ENCODE measurements around the gene RAB20.
"Not testable (repeated sequence)": the region's sequence is repeated elsewhere in the genome, so short reads cannot be mapped to it uniquely, and the experiment has no call there.

Gene RAB20

GRCh38 chr13:110542169-110542796 lies 19.2 kb downstream of the RAB20 start:
- no peaks in the 10 kb centered on the region for H3K27me3 ChIP-seq (ENCODE audit: control insufficient read depth, insufficient read depth, low read length, poor library complexity, severe bottlenecking)
- WGBS, 2 experiments: 93 to 94% methylated on average over 6 of the region's 6 CpGs
- no peaks in the 10 kb centered on the region for H3K4me1 ChIP-seq (ENCODE audit: control insufficient read depth, insufficient read depth, low read length)
- H3K36me3 ChIP-seq (ENCODE audit: control insufficient read depth, insufficient read depth, low read length): no peaks in the 10 kb centered on the region
- no peaks in the 10 kb centered on the region for H3K9me3 ChIP-seq (ENCODE audit: control insufficient read depth, low read length)
- H3K27ac ChIP-seq (ENCODE audit: insufficient read depth, low read depth, low read length, poor library complexity, severe bottlenecking): no peak overlapping the region
- no peak overlapping the region for H3K4me3 ChIP-seq (ENCODE audit: insufficient read depth, low read depth, low read length)

DNA sequence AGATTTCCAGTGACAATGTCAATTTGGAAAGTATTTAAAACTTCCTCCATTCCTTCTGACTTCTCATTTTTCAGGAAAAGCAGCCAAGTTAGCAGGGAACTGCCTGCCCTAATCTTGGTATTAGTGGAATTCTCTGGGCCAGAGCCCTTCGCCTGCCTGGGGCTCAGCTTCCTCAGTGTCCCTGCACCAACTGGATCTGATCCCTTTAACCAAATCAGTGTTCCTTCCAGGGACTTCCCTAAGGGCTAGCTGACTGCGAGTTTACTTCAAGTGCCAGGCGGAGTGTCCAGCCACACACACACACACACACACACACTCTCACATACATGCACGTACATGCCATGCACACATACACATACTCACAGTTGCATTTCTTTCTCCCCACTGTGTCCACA lies 20.0 kb downstream of the RAB20 start:
- Histone ChIP-seq H3K27ac (ENCODE audit: insufficient read depth, low read depth, low read length, poor library complexity, severe bottlenecking) (no peak overlapping the region), H3K4me1 (ENCODE audit: control insufficient read depth, insufficient read depth, low read length) (no peaks in the 10 kb centered on the region), H3K27me3 (ENCODE audit: control insufficient read depth, insufficient read depth, low read length, poor library complexity, severe bottlenecking) (no peaks in the 10 kb centered on the region), H3K36me3 (ENCODE audit: control insufficient read depth, insufficient read depth, low read length) (no peaks in the 10 kb centered on the region), H3K9me3 (ENCODE audit: control insufficient read depth, low read length) (no peaks in the 10 kb centered on the region), H3K4me3 (ENCODE audit: insufficient read depth, low read depth, low read length) (no peak overlapping the region)
- WGBS, 2 experiments: 84 to 86% methylated on average over 4 of the region's 4 CpGs

DNA sequence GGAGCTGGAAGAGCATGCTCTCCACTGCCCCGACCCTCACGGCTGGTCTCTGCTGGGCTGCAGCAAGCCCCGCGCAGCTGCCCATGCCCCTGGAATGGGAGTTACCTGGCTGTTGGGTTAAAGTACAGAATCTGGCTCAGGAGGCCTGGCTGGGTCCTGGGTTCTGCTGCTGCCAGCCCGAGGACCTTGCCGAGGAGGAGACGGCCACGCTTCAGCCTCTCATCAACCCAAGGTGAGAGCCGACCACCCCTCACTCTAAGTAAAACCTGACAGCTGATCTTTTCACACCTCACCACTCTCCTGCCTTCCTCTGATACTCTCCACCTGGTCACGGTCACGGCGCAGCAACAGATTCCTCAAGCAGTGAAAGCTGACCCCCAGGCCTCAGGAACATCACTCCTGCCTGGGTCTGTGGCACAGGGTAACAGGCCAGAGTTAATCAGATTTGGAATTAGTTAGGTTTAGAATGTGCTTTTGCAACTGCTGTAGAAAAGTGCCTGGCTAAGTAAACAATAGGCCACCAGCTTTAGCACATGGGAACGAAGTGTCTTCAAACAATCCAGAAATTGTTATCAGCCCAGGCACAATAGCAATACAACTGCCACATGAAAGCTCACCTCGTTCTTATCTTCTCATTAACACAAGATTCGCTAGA lies 20.5 kb downstream of the RAB20 start:
- Histone ChIP-seq H3K4me3 (ENCODE audit: insufficient read depth, low read depth, low read length) (no peak overlapping the region), H3K36me3 (ENCODE audit: control insufficient read depth, insufficient read depth, low read length) (no peaks in the 10 kb centered on the region), H3K9me3 (ENCODE audit: control insufficient read depth, low read length) (no peaks in the 10 kb centered on the region), H3K27me3 (ENCODE audit: control insufficient read depth, insufficient read depth, low read length, poor library complexity, severe bottlenecking) (no peaks in the 10 kb centered on the region), H3K4me1 (ENCODE audit: control insufficient read depth, insufficient read depth, low read length) (no peaks in the 10 kb centered on the region), H3K27ac (ENCODE audit: insufficient read depth, low read depth, low read length, poor library complexity, severe bottlenecking) (no peak overlapping the region)
- WGBS, 2 experiments: 91 to 92% methylated on average over 15 of the region's 15 CpGs

- Histone ChIP-seq H3K4me1 (ENCODE audit: control insufficient read depth, insufficient read depth, low read length) (no peaks in the 10 kb centered on the region), H3K36me3 (ENCODE audit: control insufficient read depth, insufficient read depth, low read length) (no peaks in the 10 kb centered on the region), H3K27ac (ENCODE audit: insufficient read depth, low read depth, low read length, poor library complexity, severe bottlenecking) (no peak overlapping the region), H3K27me3 (ENCODE audit: control insufficient read depth, insufficient read depth, low read length, poor library complexity, severe bottlenecking) (no peaks in the 10 kb centered on the region), H3K4me3 (ENCODE audit: insufficient read depth, low read depth, low read length) (no peak overlapping the region), H3K9me3 (ENCODE audit: control insufficient read depth, low read length) (no peaks in the 10 kb centered on the region)
- 90 to 93% methylated on average over 4 of the region's 5 CpGs for WGBS, 2 experiments
These were observed 21.6 kb downstream of the RAB20 start for GRCh38 chr13:110539894-110540293.

DNA sequence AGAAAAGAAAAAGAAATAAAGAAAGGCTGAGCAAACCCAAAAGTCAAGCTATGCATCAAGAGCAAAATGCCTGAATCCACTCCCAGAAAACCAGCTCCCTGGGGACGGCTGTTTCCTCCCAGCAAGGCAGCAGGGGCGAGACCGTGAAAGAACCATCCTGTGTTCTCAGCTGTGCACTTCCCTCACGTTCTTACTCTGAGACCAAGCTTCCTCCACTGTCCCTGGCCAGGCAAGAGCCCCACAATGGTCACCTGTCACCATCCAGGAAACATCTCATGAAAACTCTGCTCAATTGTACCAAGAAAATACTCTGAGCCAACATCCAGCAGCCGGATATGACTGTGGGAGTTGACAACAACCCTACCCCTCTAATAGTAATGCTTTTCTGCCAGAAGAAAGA lies 22.9 kb downstream of the RAB20 start:
- H3K4me3 ChIP-seq (ENCODE audit: insufficient read depth, low read depth, low read length): no peak overlapping the region
- no peak overlapping the region for H3K27ac ChIP-seq (ENCODE audit: insufficient read depth, low read depth, low read length, poor library complexity, severe bottlenecking)
- no peaks in the 10 kb centered on the region for H3K36me3 ChIP-seq (ENCODE audit: control insufficient read depth, insufficient read depth, low read length)
- H3K27me3 ChIP-seq (ENCODE audit: control insufficient read depth, insufficient read depth, low read length, poor library complexity, severe bottlenecking): no peaks in the 10 kb centered on the region
- H3K9me3 ChIP-seq (ENCODE audit: control insufficient read depth, low read length): no peaks in the 10 kb centered on the region
- H3K4me1 ChIP-seq (ENCODE audit: control insufficient read depth, insufficient read depth, low read length): no peaks in the 10 kb centered on the region
- 73 to 74% methylated on average over 5 of the region's 5 CpGs for WGBS, 2 experiments

DNA sequence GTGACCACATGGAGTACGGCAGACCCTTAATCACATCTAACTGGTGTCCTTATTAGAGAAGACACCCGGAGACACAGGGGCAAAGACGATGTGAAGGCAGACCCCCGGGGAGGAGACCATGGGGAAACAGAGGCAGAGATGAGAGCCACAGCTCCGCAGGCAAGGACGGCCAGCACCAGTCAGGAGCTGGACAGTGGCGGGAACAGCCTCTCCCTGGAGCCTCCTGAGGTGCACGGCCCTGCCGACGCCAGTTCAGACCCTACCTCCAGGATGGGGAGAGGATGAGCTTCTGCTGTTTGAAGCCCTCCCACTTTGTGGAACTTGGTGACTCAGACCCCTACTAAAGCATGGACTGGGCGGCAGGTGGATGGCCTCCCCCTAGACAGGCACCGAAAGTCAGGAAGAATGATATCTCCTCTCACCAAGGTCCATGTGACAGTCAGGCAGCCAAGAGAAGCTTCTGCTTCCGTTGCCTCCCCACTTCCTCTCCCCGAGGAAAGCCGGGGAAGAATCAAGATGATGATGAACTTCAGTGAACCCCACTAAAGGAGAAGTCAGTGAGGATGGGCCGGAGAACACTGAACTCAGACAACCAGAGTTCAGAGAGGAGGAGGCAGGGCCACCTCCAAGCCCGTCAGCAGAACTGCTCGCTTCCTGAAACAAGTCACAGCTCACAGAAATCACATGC lies 25.4 kb downstream of the RAB20 start:
- Histone ChIP-seq H3K27me3 (ENCODE audit: control insufficient read depth, insufficient read depth, low read length, poor library complexity, severe bottlenecking) (no peaks in the 10 kb centered on the region), H3K9me3 (ENCODE audit: control insufficient read depth, low read length) (no peaks in the 10 kb centered on the region), H3K36me3 (ENCODE audit: control insufficient read depth, insufficient read depth, low read length) (no peaks in the 10 kb centered on the region), H3K4me1 (ENCODE audit: control insufficient read depth, insufficient read depth, low read length) (peaks cover 4% of the 10 kb centered on the region), H3K4me3 (ENCODE audit: insufficient read depth, low read depth, low read length) (no peak overlapping the region), H3K27ac (ENCODE audit: insufficient read depth, low read depth, low read length, poor library complexity, severe bottlenecking) (no peak overlapping the region)
- WGBS, 2 experiments: 96% methylated on average over 18 of the region's 18 CpGs

DNA sequence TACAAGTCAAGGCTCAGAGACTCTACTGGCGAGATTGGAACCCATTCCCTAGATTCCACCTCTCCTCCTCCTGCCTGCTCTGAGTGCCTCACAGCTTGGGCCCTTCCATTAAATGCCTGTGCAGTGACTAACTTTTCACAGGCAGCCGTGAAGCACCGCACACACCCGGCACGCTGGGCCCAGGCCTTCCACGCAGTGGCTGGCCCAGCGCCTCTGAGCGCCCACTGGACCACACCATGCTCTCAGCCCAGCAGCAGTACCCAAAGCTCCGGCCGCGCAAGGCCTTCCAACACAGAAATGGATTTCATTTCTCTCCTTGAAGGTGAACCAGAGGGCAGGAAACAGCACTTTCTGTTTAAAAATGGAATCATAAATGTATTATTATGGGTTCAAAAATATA lies 26.0 kb downstream of the RAB20 start:
- no peaks in the 10 kb centered on the region for H3K36me3 ChIP-seq (ENCODE audit: control insufficient read depth, insufficient read depth, low read length)
- no peak overlapping the region for H3K4me3 ChIP-seq (ENCODE audit: insufficient read depth, low read depth, low read length)
- no peaks in the 10 kb centered on the region for H3K27me3 ChIP-seq (ENCODE audit: control insufficient read depth, insufficient read depth, low read length, poor library complexity, severe bottlenecking)
- H3K9me3 ChIP-seq (ENCODE audit: control insufficient read depth, low read length): no peaks in the 10 kb centered on the region
- WGBS, 2 experiments: 91 to 98% methylated on average over 11 of the region's 11 CpGs
- H3K27ac ChIP-seq (ENCODE audit: insufficient read depth, low read depth, low read length, poor library complexity, severe bottlenecking): no peak overlapping the region
- peaks cover 4% of the 10 kb centered on the region for H3K4me1 ChIP-seq (ENCODE audit: control insufficient read depth, insufficient read depth, low read length)

DNA sequence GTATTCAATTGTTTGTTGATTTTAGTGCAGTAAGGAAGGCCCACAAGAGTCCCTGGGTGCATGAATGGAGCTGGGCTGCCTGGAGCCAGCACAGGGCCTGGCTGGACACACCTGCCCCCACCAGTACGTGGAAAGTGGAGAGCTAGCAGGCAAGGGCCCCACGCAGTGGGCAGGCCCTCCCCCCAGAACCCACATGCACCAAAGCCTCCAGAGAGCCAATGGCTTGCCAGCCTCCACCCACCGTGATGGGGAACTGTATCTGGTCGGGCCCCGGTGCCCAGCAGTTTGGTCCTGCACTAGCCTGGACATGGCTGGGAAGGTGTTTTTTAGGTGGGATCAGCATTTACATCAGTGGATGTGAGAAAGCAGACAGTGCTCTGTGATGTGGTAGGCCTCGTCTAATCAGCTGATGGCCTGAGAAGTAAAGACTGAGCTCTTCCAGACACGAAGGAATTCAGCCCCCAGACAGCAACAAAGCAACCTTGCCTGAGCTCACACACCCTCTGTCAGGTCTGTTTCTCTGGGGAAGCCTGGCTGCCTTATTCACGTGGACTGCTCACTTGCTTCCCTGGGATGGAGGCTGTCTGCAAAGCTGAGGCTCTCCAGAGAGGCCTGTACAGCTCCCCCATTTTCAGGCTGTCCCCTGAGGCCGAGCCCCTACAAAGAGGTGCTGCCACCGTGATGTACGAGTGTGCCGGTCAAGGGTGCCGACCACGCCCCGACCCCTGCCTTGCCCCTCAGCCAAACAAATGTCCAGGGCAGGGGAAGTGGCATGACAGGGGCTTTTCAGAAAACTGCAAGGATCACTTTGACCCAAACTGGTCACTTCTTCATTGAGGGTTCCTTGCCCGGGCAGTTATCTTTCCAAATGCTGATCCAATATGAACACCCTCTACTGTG lies 27.5 kb downstream of the RAB20 start:
- Histone ChIP-seq H3K27ac (ENCODE audit: insufficient read depth, low read depth, low read length, poor library complexity, severe bottlenecking) (no peak overlapping the region), H3K27me3 (ENCODE audit: control insufficient read depth, insufficient read depth, low read length, poor library complexity, severe bottlenecking) (no peaks in the 10 kb centered on the region), H3K4me3 (ENCODE audit: insufficient read depth, low read depth, low read length) (no peak overlapping the region), H3K36me3 (ENCODE audit: control insufficient read depth, insufficient read depth, low read length) (no peaks in the 10 kb centered on the region), H3K4me1 (ENCODE audit: control insufficient read depth, insufficient read depth, low read length) (peaks cover 4% of the 10 kb centered on the region), H3K9me3 (ENCODE audit: control insufficient read depth, low read length) (no peaks in the 10 kb centered on the region)
- WGBS, 2 experiments: 88 to 90% methylated on average over 16 of the region's 16 CpGs

- not testable (repeated sequence) for H3K27ac ChIP-seq (ENCODE audit: insufficient read depth, low read depth, low read length, poor library complexity, severe bottlenecking); H3K4me1 ChIP-seq (ENCODE audit: control insufficient read depth, insufficient read depth, low read length); H3K9me3 ChIP-seq (ENCODE audit: control insufficient read depth, low read length); H3K4me3 ChIP-seq (ENCODE audit: insufficient read depth, low read depth, low read length); H3K36me3 ChIP-seq (ENCODE audit: control insufficient read depth, insufficient read depth, low read length); H3K27me3 ChIP-seq (ENCODE audit: control insufficient read depth, insufficient read depth, low read length, poor library complexity, severe bottlenecking)
- WGBS, 2 experiments: 87 to 89% methylated on average over 2 of the region's 2 CpGs
These were observed 29.3 kb downstream of the RAB20 start for GRCh38 chr13:110532258-110532657.

- Histone ChIP-seq H3K36me3 (ENCODE audit: control insufficient read depth, insufficient read depth, low read length) (no peaks in the 10 kb centered on the region), H3K27ac (ENCODE audit: insufficient read depth, low read depth, low read length, poor library complexity, severe bottlenecking) (no peak overlapping the region)
- 90 to 92% methylated on average over 9 of the region's 9 CpGs for WGBS, 2 experiments
These were observed 29.8 kb downstream of the RAB20 start for GRCh38 chr13:110531671-110532083.

More at GRCh38 chr13:110531671-110532083, 29.8 kb downstream of the RAB20 start:
- H3K9me3 ChIP-seq (ENCODE audit: control insufficient read depth, low read length): no peaks in the 10 kb centered on the region
- H3K27me3 ChIP-seq (ENCODE audit: control insufficient read depth, insufficient read depth, low read length, poor library complexity, severe bottlenecking): no peaks in the 10 kb centered on the region
- H3K4me3 ChIP-seq (ENCODE audit: insufficient read depth, low read depth, low read length): no peak overlapping the region
- H3K4me1 ChIP-seq (ENCODE audit: control insufficient read depth, insufficient read depth, low read length): peaks cover 7% of the 10 kb centered on the region
